GM18870 (cell line): ENCODE results near the gene RBM6.
"Not testable (repeated sequence)": the region's sequence is repeated elsewhere in the genome, so short reads cannot be mapped to it uniquely, and the experiment has no call there.

ENCODE experiments used
- ATAC-seq: cut with Tn5 transposase; IDR thresholded peaks from one replicate; pipeline ENCODE4 v1.9.1; 2021; ENCODE audit warnings: moderate library complexity; ENCODE audit not compliant: unreplicated experiment

Gene RBM6

GRCh38 chr3:49939858-49940666, at the start of gene RBM6:
Gene RBM6 (plus strand): TSS chr3:49940150. CDS start chr3:49962642, 22,492 bp downstream.
- peak; percentile 73 for ATAC-seq

GRCh38 chr3:49895791-49896190, 44.2 kb upstream of the RBM6 start:
- ATAC-seq = no peak

GRCh38 chr3:49896345-49896744, 43.6 kb upstream of the RBM6 start:
- no peak for ATAC-seq

- ATAC-seq = no peak
These were observed 41.0 kb upstream of the RBM6 start for GRCh38 chr3:49898991-49899390.

GRCh38 chr3:49899815-49900214, 40.1 kb upstream of the RBM6 start:
- ATAC-seq = no peak

GRCh38 chr3:49900491-49901153, 39.3 kb upstream of the RBM6 start:
- no peak for ATAC-seq

- no peak for ATAC-seq
These were observed 38.3 kb upstream of the RBM6 start for GRCh38 chr3:49901366-49902339.

GRCh38 chr3:49902511-49903345, 37.2 kb upstream of the RBM6 start:
- ATAC-seq = no peak

GRCh38 chr3:49903451-49904424, 36.2 kb upstream of the RBM6 start, which contains the start of gene MST1R:
Gene MST1R (minus strand): TSS chr3:49903873. CDS start chr3:49903609, 264 bp downstream.
- no peak for ATAC-seq

- ATAC-seq = not testable (repeated sequence)
These were observed 35.5 kb upstream of the RBM6 start for GRCh38 chr3:49904448-49904847.

GRCh38 chr3:49906073-49906743, 33.7 kb upstream of the RBM6 start:
- ATAC-seq = no peak

- ATAC-seq = no peak
These were observed 31.4 kb upstream of the RBM6 start for GRCh38 chr3:49908373-49909199.

- ATAC-seq = no peak
These were observed 29.4 kb upstream of the RBM6 start for GRCh38 chr3:49910409-49911123.

GRCh38 chr3:49911124-49911420, 28.9 kb upstream of the RBM6 start:
- no peak for ATAC-seq

GRCh38 chr3:49911611-49912010, 28.3 kb upstream of the RBM6 start:
- ATAC-seq = no peak

GRCh38 chr3:49912881-49913281, 27.1 kb upstream of the RBM6 start:
- no peak for ATAC-seq

- no peak for ATAC-seq
These were observed 25.0 kb upstream of the RBM6 start for GRCh38 chr3:49914906-49915305.
